ENCODE data around the gene EFHC1.
A peak's percentile ranks its signal among the peaks of the same experiment; 100 is the strongest.

The EFHC1 gene

GRCh38 chr6:52409499-52409898 is 10.6 kb upstream of the EFHC1 start:
- no peak overlapping the region for H3K4me3 ChIP-seq (ENCODE audit: low read depth, low read length)
- no peak for TF ChIP-seq CTCF (IDR thresholded peaks at IDR 0.05; ENCODE audit: borderline replicate concordance, insufficient read depth, low read depth, low read length)

GRCh38 chr6:52410979-52411378 is 9.2 kb upstream of the EFHC1 start:
- H3K4me3 ChIP-seq (ENCODE audit: low read depth, low read length), result no peak overlapping the region
- TF ChIP-seq CTCF (IDR thresholded peaks at IDR 0.05; ENCODE audit: borderline replicate concordance, insufficient read depth, low read depth, low read length), result no peak

GRCh38 chr6:52411911-52412310 is 8.2 kb upstream of the EFHC1 start:
- no peak for TF ChIP-seq CTCF (IDR thresholded peaks at IDR 0.05; ENCODE audit: borderline replicate concordance, insufficient read depth, low read depth, low read length)
- H3K4me3 ChIP-seq (ENCODE audit: low read depth, low read length), result no peak overlapping the region

- no peak for TF ChIP-seq CTCF (IDR thresholded peaks at IDR 0.05; ENCODE audit: borderline replicate concordance, insufficient read depth, low read depth, low read length)
- no peak overlapping the region for H3K4me3 ChIP-seq (ENCODE audit: low read depth, low read length)
Measured at GRCh38 chr6:52415333-52415732, 4.8 kb upstream of the EFHC1 start.

GRCh38 chr6:52415917-52416628 is 4.1 kb upstream of the EFHC1 start:
- TF ChIP-seq CTCF (IDR thresholded peaks at IDR 0.05; ENCODE audit: borderline replicate concordance, insufficient read depth, low read depth, low read length), result no peak
- H3K4me3 ChIP-seq (ENCODE audit: low read depth, low read length), result no peak overlapping the region

- peak; percentile 62; the same call in 1 of the 2 replicates for TF ChIP-seq CTCF (IDR thresholded peaks at IDR 0.05; ENCODE audit: borderline replicate concordance, insufficient read depth, low read depth, low read length)
Measured at GRCh38 chr6:52416629-52417151, 3.5 kb upstream of the EFHC1 start.

GRCh38 chr6:52417675-52418111 is 2.4 kb upstream of the EFHC1 start:
- no peak for TF ChIP-seq CTCF (IDR thresholded peaks at IDR 0.05; ENCODE audit: borderline replicate concordance, insufficient read depth, low read depth, low read length)
- no peak overlapping the region for H3K4me3 ChIP-seq (ENCODE audit: low read depth, low read length)

More at GRCh38 chr6:52416629-52417151, 3.5 kb upstream of the EFHC1 start:
- no peak overlapping the region for H3K4me3 ChIP-seq (ENCODE audit: low read depth, low read length)

All from GM12875 (cell line).